HL-60 (cell line): ENCODE measurements around the gene ANGEL2.
A peak's percentile ranks its signal among the peaks of the same experiment; 100 is the strongest.
"Not testable (repeated sequence)": the region's sequence is repeated elsewhere in the genome, so short reads cannot be mapped to it uniquely, and the experiment has no call there.

Experiments
- DNase-seq, 2 experiments: peaks; one replicate each; pipeline ENCODE4 v3.0.0-alpha.2; 2010 to 2020; ENCODE audit warnings: low read depth in 1 of 2, low spot score in 1 of 2
- H3K27ac ChIP-seq: fragments of 250-450 bp; sonication (Bioruptor Pico); replicated peaks from 2 replicates; pipeline ENCODE4 v1.5.1; 2020; ENCODE audit warnings: mild to moderate bottlenecking, moderate library complexity
- H3K27me3 ChIP-seq: fragments of 250-450 bp; sonication (Bioruptor Pico); 2 replicates; pipeline ENCODE4 v1.5.1; 2021; ENCODE audit warnings: mild to moderate bottlenecking, moderate library complexity; ENCODE audit not compliant: insufficient read depth, poor library complexity, severe bottlenecking
- H3K4me3 ChIP-seq: replicated peaks from 2 replicates; pipeline ENCODE4 v1.5.1; 2011; ENCODE audit warnings: mild to moderate bottlenecking, control low read depth, low read length; ENCODE audit not compliant: insufficient read depth
- GABPA ChIP-seq: IDR thresholded peaks from 2 replicates; pipeline ENCODE4 v1.6.1; 2012; ENCODE audit warnings: low read depth
- POLR2AphosphoS5 ChIP-seq: IDR thresholded peaks from 2 replicates; pipeline ENCODE4 v1.6.1; 2012; ENCODE audit warnings: low read depth
- REST ChIP-seq: IDR thresholded peaks from 2 replicates; pipeline ENCODE4 v1.6.1; 2012; ENCODE audit warnings: low read depth; ENCODE audit not compliant: insufficient replicate concordance
- SPI1 ChIP-seq: IDR thresholded peaks from 2 replicates; pipeline ENCODE4 v1.6.1; 2012; ENCODE audit warnings: low read depth, mild to moderate bottlenecking, borderline replicate concordance
- TF ChIP-seq, protein P1 (sequence below): IDR thresholded peaks from one replicate; pipeline ENCODE4 v1.5.1; 2011; ENCODE audit warnings: low read length, control low read depth, inconsistent platforms; ENCODE audit not compliant: insufficient read depth

The ANGEL2 gene

GRCh38 chr1:212967801-212968200, 47.9 kb downstream of the ANGEL2 start:
- no peak overlapping the region for H3K27ac ChIP-seq
- DNase-seq = peak; percentile 12 to 26
- H3K27me3 ChIP-seq = peaks cover 9% of the 10 kb centered on the region
- no peak overlapping the region for H3K4me3 ChIP-seq
- TF ChIP-seq SPI1 = no peak
- TF ChIP-seq, protein P1, sequence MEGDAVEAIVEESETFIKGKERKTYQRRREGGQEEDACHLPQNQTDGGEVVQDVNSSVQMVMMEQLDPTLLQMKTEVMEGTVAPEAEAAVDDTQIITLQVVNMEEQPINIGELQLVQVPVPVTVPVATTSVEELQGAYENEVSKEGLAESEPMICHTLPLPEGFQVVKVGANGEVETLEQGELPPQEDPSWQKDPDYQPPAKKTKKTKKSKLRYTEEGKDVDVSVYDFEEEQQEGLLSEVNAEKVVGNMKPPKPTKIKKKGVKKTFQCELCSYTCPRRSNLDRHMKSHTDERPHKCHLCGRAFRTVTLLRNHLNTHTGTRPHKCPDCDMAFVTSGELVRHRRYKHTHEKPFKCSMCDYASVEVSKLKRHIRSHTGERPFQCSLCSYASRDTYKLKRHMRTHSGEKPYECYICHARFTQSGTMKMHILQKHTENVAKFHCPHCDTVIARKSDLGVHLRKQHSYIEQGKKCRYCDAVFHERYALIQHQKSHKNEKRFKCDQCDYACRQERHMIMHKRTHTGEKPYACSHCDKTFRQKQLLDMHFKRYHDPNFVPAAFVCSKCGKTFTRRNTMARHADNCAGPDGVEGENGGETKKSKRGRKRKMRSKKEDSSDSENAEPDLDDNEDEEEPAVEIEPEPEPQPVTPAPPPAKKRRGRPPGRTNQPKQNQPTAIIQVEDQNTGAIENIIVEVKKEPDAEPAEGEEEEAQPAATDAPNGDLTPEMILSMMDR = peak; percentile 71
- no peak for TF ChIP-seq REST
- TF ChIP-seq POLR2AphosphoS5 = no peak
- no peak for TF ChIP-seq GABPA

GRCh38 chr1:212966616-212967015, 49.1 kb downstream of the ANGEL2 start:
- TF ChIP-seq REST = no peak
- TF ChIP-seq POLR2AphosphoS5 = no peak
- TF ChIP-seq GABPA = no peak
- no peak for TF ChIP-seq SPI1
- TF ChIP-seq, protein P1 = no peak
- Histone ChIP-seq H3K27ac (no peak overlapping the region), H3K27me3 (peaks cover 9% of the 10 kb centered on the region), H3K4me3 (no peak overlapping the region)
- no peak for DNase-seq

GRCh38 chr1:212964993-212965392, 50.7 kb downstream of the ANGEL2 start:
- H3K27me3 ChIP-seq, H3K4me3 ChIP-seq, H3K27ac ChIP-seq, DNase-seq: not testable (repeated sequence)

- Histone ChIP-seq H3K27me3 (peaks cover 4% of the 10 kb centered on the region), H3K4me3 (no peak overlapping the region), H3K27ac (no peak overlapping the region)
- no peak for DNase-seq
- TF ChIP-seq SPI1 (no peak), REST (no peak), POLR2AphosphoS5 (no peak), GABPA (no peak)
- TF ChIP-seq, protein P1 = no peak
Observed at GRCh38 chr1:212964102-212964501, 51.6 kb downstream of the ANGEL2 start.
